Measurements from ENCODE around the gene SAE1.
A peak's percentile ranks its signal among the peaks of the same experiment; 100 is the strongest.

The SAE1 gene

GRCh38 chr19:47188507-47189033, 57.9 kb downstream of the SAE1 start:
- Histone ChIP-seq H3K4me2 (no peak overlapping the region), H4K20me1 (peaks cover 0 to 88% (median 59%) of the 10 kb centered on the region in 11 experiments; a peak in 17 of 22 replicates), H3K9ac (peak overlapping the region in 3 of 11 experiments; percentile 16 to 23 (median 22); a peak in 3 of 22 replicates), H3K27me3 (no peaks in the 10 kb centered on the region), H3K4me3 (no peak overlapping the region), H3K36me3 (peaks cover 67 to 100% (median 91%) of the 10 kb centered on the region in 11 experiments), H3K27ac (peak overlapping the region in 4 of 11 experiments; percentile 1 to 57 (median 30); a peak in 2 of 22 replicates), H3K4me1 (peaks cover 0 to 24% (median 16%) of the 10 kb centered on the region in 10 experiments; a peak in 17 of 20 replicates), H3K9me3 (replicated peaks in 1 of 11) (no peaks in the 10 kb centered on the region)
- no peak for TF ChIP-seq Cebpa-rat (IDR thresholded peaks at IDR 0.05)

- Histone ChIP-seq H3K36me3 (peaks cover 55 to 100% (median 90%) of the 10 kb centered on the region in 11 experiments), H3K27ac (peak overlapping the region in 5 of 11 experiments; percentile 8 to 57 (median 18); a peak in 5 of 22 replicates), H3K4me1 (peaks cover 4 to 24% (median 16%) of the 10 kb centered on the region in 10 experiments; a peak in 18 of 20 replicates), H3K9ac (peak overlapping the region in 1 of 11 experiments; percentile 33; a peak in 1 of 22 replicates), H4K20me1 (peaks cover 0 to 90% (median 68%) of the 10 kb centered on the region in 11 experiments; a peak in 16 of 22 replicates), H3K27me3 (no peaks in the 10 kb centered on the region), H3K4me3 (no peak overlapping the region), H3K9me3 (replicated peaks in 1 of 11) (no peaks in the 10 kb centered on the region), H3K4me2 (no peak overlapping the region)
- no peak for TF ChIP-seq Cebpa-rat (IDR thresholded peaks at IDR 0.05)
These were observed 59.6 kb downstream of the SAE1 start for GRCh38 chr19:47190167-47190727.

- Histone ChIP-seq H3K9me3 (replicated peaks in 1 of 11) (no peaks in the 10 kb centered on the region), H4K20me1 (peaks cover 0 to 58% (median 26%) of the 10 kb centered on the region in 11 experiments; a peak in 14 of 22 replicates), H3K4me2 (peak overlapping the region in 1 of 11 experiments; percentile 2; a peak in 1 of 22 replicates), H3K27me3 (no peaks in the 10 kb centered on the region), H3K36me3 (peaks cover 46 to 91% (median 82%) of the 10 kb centered on the region in 11 experiments), H3K4me1 (peaks cover 0 to 8% (median 3%) of the 10 kb centered on the region in 10 experiments; a peak in 8 of 20 replicates), H3K27ac (no peak overlapping the region), H3K9ac (no peak overlapping the region), H3K4me3 (no peak overlapping the region)
- no peak for TF ChIP-seq Cebpa-rat (IDR thresholded peaks at IDR 0.05)
These were observed 64.8 kb downstream of the SAE1 start for GRCh38 chr19:47195434-47195833.

GRCh38 chr19:47197141-47197540, 66.5 kb downstream of the SAE1 start:
- no peak overlapping the region for H3K9ac ChIP-seq
- TF ChIP-seq Cebpa-rat (IDR thresholded peaks at IDR 0.05), result no peak
- H3K36me3 ChIP-seq, result peaks cover 38 to 91% (median 82%) of the 10 kb centered on the region in 11 experiments
- peaks cover 0 to 44% (median 20%) of the 10 kb centered on the region in 11 experiments; a peak in 9 of 22 replicates for H4K20me1 ChIP-seq
- no peak overlapping the region for H3K27ac ChIP-seq
- H3K4me3 ChIP-seq, result no peak overlapping the region
- H3K27me3 ChIP-seq, result no peaks in the 10 kb centered on the region
- H3K9me3 ChIP-seq (replicated peaks in 1 of 11), result no peaks in the 10 kb centered on the region
- H3K4me2 ChIP-seq, result no peak overlapping the region
- H3K4me1 ChIP-seq, result peaks cover 0 to 8% (median 2%) of the 10 kb centered on the region in 10 experiments; a peak in 5 of 20 replicates

GRCh38 chr19:47200530-47200929, 69.9 kb downstream of the SAE1 start:
- Histone ChIP-seq H4K20me1 (peaks cover 0 to 18% (median under 1%) of the 10 kb centered on the region in 11 experiments; a peak in 7 of 22 replicates), H3K9me3 (replicated peaks in 1 of 11) (no peaks in the 10 kb centered on the region), H3K4me1 (peaks cover 0 to 3% (median 0%) of the 10 kb centered on the region in 10 experiments; a peak in 3 of 20 replicates), H3K27me3 (no peaks in the 10 kb centered on the region), H3K4me3 (no peak overlapping the region), H3K27ac (peak overlapping the region in 2 of 11 experiments; percentile 28 to 31; a peak in 2 of 22 replicates), H3K4me2 (no peak overlapping the region), H3K36me3 (peaks cover 69 to 95% (median 93%) of the 10 kb centered on the region in 11 experiments), H3K9ac (0 out of 22 replicates have a peak overlapping the region, but pooled peaks of 1 of the 11 experiments have one; percentile 2)
- TF ChIP-seq Cebpa-rat (IDR thresholded peaks at IDR 0.05), result no peak

GRCh38 chr19:47203254-47203653, 72.6 kb downstream of the SAE1 start:
- H3K4me1 ChIP-seq, result peaks cover 0 to 15% (median 7%) of the 10 kb centered on the region in 10 experiments; a peak in 11 of 20 replicates
- no peaks in the 10 kb centered on the region for H3K27me3 ChIP-seq
- H4K20me1 ChIP-seq, result peaks cover 0 to 28% (median 5%) of the 10 kb centered on the region in 11 experiments; a peak in 10 of 22 replicates
- H3K4me2 ChIP-seq, result no peak overlapping the region
- no peak overlapping the region for H3K4me3 ChIP-seq
- TF ChIP-seq Cebpa-rat (IDR thresholded peaks at IDR 0.05), result no peak
- H3K9ac ChIP-seq, result no peak overlapping the region; a peak in 1 of 22 replicates
- no peaks in the 10 kb centered on the region for H3K9me3 ChIP-seq (replicated peaks in 1 of 11)
- peaks cover 81 to 100% (median 99%) of the 10 kb centered on the region in 11 experiments for H3K36me3 ChIP-seq
- peak overlapping the region in 1 of 11 experiments; percentile 22; a peak in 1 of 22 replicates for H3K27ac ChIP-seq

GRCh38 chr19:47209319-47210179, 78.9 kb downstream of the SAE1 start:
- Histone ChIP-seq H3K9me3 (replicated peaks in 1 of 11) (no peaks in the 10 kb centered on the region), H3K27me3 (no peaks in the 10 kb centered on the region), H3K4me3 (no peak overlapping the region), H3K9ac (peak overlapping the region in 8 of 11 experiments; percentile 60 to 70 (median 66); a peak in 14 of 22 replicates), H3K4me1 (peaks cover 34 to 74% (median 68%) of the 10 kb centered on the region in 10 experiments), H3K4me2 (peak overlapping the region; percentile 42 to 84 (median 62); a peak in 18 of 22 replicates), H4K20me1 (peaks cover 0 to 34% (median 11%) of the 10 kb centered on the region in 11 experiments; a peak in 12 of 22 replicates), H3K27ac (peak overlapping the region in 9 of 11 experiments; percentile 4 to 81 (median 74); a peak in 13 of 22 replicates), H3K36me3 (peaks cover 52 to 76% (median 62%) of the 10 kb centered on the region in 11 experiments)
- TF ChIP-seq Cebpa-rat (IDR thresholded peaks at IDR 0.05), result no peak

- peaks cover 0 to 34% (median 11%) of the 10 kb centered on the region in 11 experiments; a peak in 12 of 22 replicates for H4K20me1 ChIP-seq
- no peak for TF ChIP-seq Cebpa-rat (IDR thresholded peaks at IDR 0.05)
- peak overlapping the region in 9 of 11 experiments; percentile 4 to 81 (median 76); a peak in 16 of 22 replicates for H3K27ac ChIP-seq
- no peaks in the 10 kb centered on the region for H3K27me3 ChIP-seq
- peaks cover 34 to 75% (median 69%) of the 10 kb centered on the region in 10 experiments for H3K4me1 ChIP-seq
- no peaks in the 10 kb centered on the region for H3K9me3 ChIP-seq (replicated peaks in 1 of 11)
- H3K4me3 ChIP-seq, result no peak overlapping the region
- peak overlapping the region in 9 of 11 experiments; percentile 60 to 70 (median 65); a peak in 12 of 22 replicates for H3K9ac ChIP-seq
- peaks cover 47 to 71% (median 56%) of the 10 kb centered on the region in 11 experiments for H3K36me3 ChIP-seq
- H3K4me2 ChIP-seq, result peak overlapping the region; percentile 42 to 84 (median 62); a peak in 21 of 22 replicates
These were observed 79.5 kb downstream of the SAE1 start for GRCh38 chr19:47210180-47210490.
